ENCODE data around the gene SUMO4. TPM values are rescaled to one million over a fixed set of nuclear protein-coding genes. Genes with fewer than 3 reads are reported as not detected.

The SUMO4 gene
- total and polyA plus RNA-seq, 2 donors (not counting 1 experiment from before 2014, with no cell fraction given): 2.1 TPM; not detected in 1

- no peak for DNase-seq (ENCODE audit: low read depth in 2 of 2)
- H3K27me3 ChIP-seq (ENCODE audit: control insufficient read depth, insufficient read depth, low read length): no peaks in the 10 kb centered on the region
- H3K27ac ChIP-seq (ENCODE audit: insufficient read depth, low read length): no peak overlapping the region
- H3K4me3 ChIP-seq (replicated peaks in 1 of 4; ENCODE audit: control extremely low read depth in 1 of 4, insufficient read depth in 1 of 4, low read depth in 3 of 4, low read length in 4 of 4): no peak overlapping the region
- no peak overlapping the region for H2AFZ ChIP-seq (ENCODE audit: low read length)
- no peaks in the 10 kb centered on the region for H3K4me1 ChIP-seq (ENCODE audit: control insufficient read depth, extremely low read depth, insufficient read depth, low read length)
- no peaks in the 10 kb centered on the region for H3K9me3 ChIP-seq (ENCODE audit: control insufficient read depth, insufficient read depth, low read depth, low read length)
- no peaks in the 10 kb centered on the region for H4K20me1 ChIP-seq (ENCODE audit: control insufficient read depth, extremely low read depth, insufficient read depth, low read length)
- no peaks in the 10 kb centered on the region for H3K36me3 ChIP-seq (ENCODE audit: control insufficient read depth, insufficient read depth, low read length)
- H3K9ac ChIP-seq (ENCODE audit: insufficient read depth, low read length): no peak overlapping the region
- no peak for TF ChIP-seq EZH2 (IDR thresholded peaks at IDR 0.05; ENCODE audit: low read length, missing control alignments)
- TF ChIP-seq, protein P1, sequence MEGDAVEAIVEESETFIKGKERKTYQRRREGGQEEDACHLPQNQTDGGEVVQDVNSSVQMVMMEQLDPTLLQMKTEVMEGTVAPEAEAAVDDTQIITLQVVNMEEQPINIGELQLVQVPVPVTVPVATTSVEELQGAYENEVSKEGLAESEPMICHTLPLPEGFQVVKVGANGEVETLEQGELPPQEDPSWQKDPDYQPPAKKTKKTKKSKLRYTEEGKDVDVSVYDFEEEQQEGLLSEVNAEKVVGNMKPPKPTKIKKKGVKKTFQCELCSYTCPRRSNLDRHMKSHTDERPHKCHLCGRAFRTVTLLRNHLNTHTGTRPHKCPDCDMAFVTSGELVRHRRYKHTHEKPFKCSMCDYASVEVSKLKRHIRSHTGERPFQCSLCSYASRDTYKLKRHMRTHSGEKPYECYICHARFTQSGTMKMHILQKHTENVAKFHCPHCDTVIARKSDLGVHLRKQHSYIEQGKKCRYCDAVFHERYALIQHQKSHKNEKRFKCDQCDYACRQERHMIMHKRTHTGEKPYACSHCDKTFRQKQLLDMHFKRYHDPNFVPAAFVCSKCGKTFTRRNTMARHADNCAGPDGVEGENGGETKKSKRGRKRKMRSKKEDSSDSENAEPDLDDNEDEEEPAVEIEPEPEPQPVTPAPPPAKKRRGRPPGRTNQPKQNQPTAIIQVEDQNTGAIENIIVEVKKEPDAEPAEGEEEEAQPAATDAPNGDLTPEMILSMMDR (conservative IDR thresholded peaks at IDR 0.05 in 1 of 2, IDR thresholded peaks at IDR 0.05 in 1 of 2; ENCODE audit: low read depth in 1 of 2, low read length in 2 of 2): no peak
- H3K79me2 ChIP-seq (ENCODE audit: control insufficient read depth, insufficient read depth, low read length): no peaks in the 10 kb centered on the region
- no peak overlapping the region for H3K4me2 ChIP-seq (ENCODE audit: extremely low read depth, insufficient read depth, low read length)
Measured at GRCh38 chr6:149436647-149437046, 36.6 kb downstream of the SUMO4 start.

DNA sequence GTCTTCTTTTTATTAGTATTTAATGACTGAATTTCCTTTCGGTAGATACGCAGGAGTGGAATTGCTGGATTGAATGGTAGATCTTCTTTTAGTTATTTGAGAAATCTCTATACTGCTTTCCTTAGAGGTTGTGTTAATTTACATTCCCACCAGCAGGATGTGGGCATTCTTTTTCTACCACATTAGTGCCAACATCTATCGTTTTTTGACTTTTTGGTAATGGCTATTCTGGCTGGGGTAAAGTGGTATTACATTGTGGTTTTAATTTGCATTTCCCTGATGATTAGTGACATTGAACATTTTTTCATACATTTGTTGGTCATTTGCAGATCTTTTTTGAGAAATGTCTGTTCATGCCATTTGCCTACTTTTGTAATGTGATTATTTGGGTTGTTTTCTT, 37.1 kb downstream of the SUMO4 start:
- H3K27ac ChIP-seq (ENCODE audit: insufficient read depth, low read length): no peak overlapping the region
- TF ChIP-seq EZH2 (IDR thresholded peaks at IDR 0.05; ENCODE audit: low read length, missing control alignments): no peak
- TF ChIP-seq, protein P1 (conservative IDR thresholded peaks at IDR 0.05 in 1 of 2, IDR thresholded peaks at IDR 0.05 in 1 of 2; ENCODE audit: low read depth in 1 of 2, low read length in 2 of 2): peak in 1 of 2 donors; percentile 12
- no peak overlapping the region for H2AFZ ChIP-seq (ENCODE audit: low read length)
- no peaks in the 10 kb centered on the region for H3K79me2 ChIP-seq (ENCODE audit: control insufficient read depth, insufficient read depth, low read length)
- H3K9ac ChIP-seq (ENCODE audit: insufficient read depth, low read length): no peak overlapping the region
- no peaks in the 10 kb centered on the region for H3K27me3 ChIP-seq (ENCODE audit: control insufficient read depth, insufficient read depth, low read length)
- DNase-seq (ENCODE audit: low read depth in 2 of 2): no peak
- no peak overlapping the region for H3K4me3 ChIP-seq (replicated peaks in 1 of 4; ENCODE audit: control extremely low read depth in 1 of 4, insufficient read depth in 1 of 4, low read depth in 3 of 4, low read length in 4 of 4)
- no peaks in the 10 kb centered on the region for H3K4me1 ChIP-seq (ENCODE audit: control insufficient read depth, extremely low read depth, insufficient read depth, low read length)
- H3K9me3 ChIP-seq (ENCODE audit: control insufficient read depth, insufficient read depth, low read depth, low read length): no peaks in the 10 kb centered on the region
- H3K4me2 ChIP-seq (ENCODE audit: extremely low read depth, insufficient read depth, low read length): no peak overlapping the region
- no peaks in the 10 kb centered on the region for H3K36me3 ChIP-seq (ENCODE audit: control insufficient read depth, insufficient read depth, low read length)
- no peaks in the 10 kb centered on the region for H4K20me1 ChIP-seq (ENCODE audit: control insufficient read depth, extremely low read depth, insufficient read depth, low read length)

GRCh38 chr6:149438855-149439254, 38.8 kb downstream of the SUMO4 start:
- H2AFZ ChIP-seq (ENCODE audit: low read length): no peak overlapping the region
- no peak overlapping the region for H3K4me2 ChIP-seq (ENCODE audit: extremely low read depth, insufficient read depth, low read length)
- H3K36me3 ChIP-seq (ENCODE audit: control insufficient read depth, insufficient read depth, low read length): no peaks in the 10 kb centered on the region
- no peaks in the 10 kb centered on the region for H3K9me3 ChIP-seq (ENCODE audit: control insufficient read depth, insufficient read depth, low read depth, low read length)
- H3K9ac ChIP-seq (ENCODE audit: insufficient read depth, low read length): no peak overlapping the region
- no peaks in the 10 kb centered on the region for H3K4me1 ChIP-seq (ENCODE audit: control insufficient read depth, extremely low read depth, insufficient read depth, low read length)
- no peak overlapping the region for H3K4me3 ChIP-seq (replicated peaks in 1 of 4; ENCODE audit: control extremely low read depth in 1 of 4, insufficient read depth in 1 of 4, low read depth in 3 of 4, low read length in 4 of 4)
- no peak for DNase-seq (ENCODE audit: low read depth in 2 of 2)
- H3K27ac ChIP-seq (ENCODE audit: insufficient read depth, low read length): no peak overlapping the region
- TF ChIP-seq EZH2 (IDR thresholded peaks at IDR 0.05; ENCODE audit: low read length, missing control alignments): no peak
- TF ChIP-seq, protein P1 (conservative IDR thresholded peaks at IDR 0.05 in 1 of 2, IDR thresholded peaks at IDR 0.05 in 1 of 2; ENCODE audit: low read depth in 1 of 2, low read length in 2 of 2): no peak
- no peaks in the 10 kb centered on the region for H3K79me2 ChIP-seq (ENCODE audit: control insufficient read depth, insufficient read depth, low read length)
- no peaks in the 10 kb centered on the region for H3K27me3 ChIP-seq (ENCODE audit: control insufficient read depth, insufficient read depth, low read length)
- H4K20me1 ChIP-seq (ENCODE audit: control insufficient read depth, extremely low read depth, insufficient read depth, low read length): no peaks in the 10 kb centered on the region
